ENCODE results near the gene BBX.

The BBX gene

GRCh38 chr3:107661447-107662123, 138.8 kb downstream of the BBX start:
- CTCF ChIA-PET: interaction anchor here (0.6 to 2.8 kb wide), 4 partner anchors 14 to 97 kb away, joined by 3 to 15 read pairs (median 5); no protein-coding TSS in a partner anchor
- DNase-seq (ENCODE audit: low spot score): no peak
- no peak for TF ChIP-seq CTCF (conservative IDR thresholded peaks at IDR 0.05; ENCODE audit: low read depth)
- POLR2A ChIA-PET (ENCODE audit: low non-redundant PET): no interaction called here
- H3K27ac ChIP-seq: no peak overlapping the region

GRCh38 chr3:107662124-107662507, 139.4 kb downstream of the BBX start:
- peak; percentile 13 for DNase-seq (ENCODE audit: low spot score)
- CTCF ChIA-PET: interaction anchor here (1.0 to 2.8 kb wide), 2 partner anchors 13 to 27 kb away, joined by 3 to 15 read pairs; no protein-coding TSS in a partner anchor
- TF ChIP-seq CTCF (conservative IDR thresholded peaks at IDR 0.05; ENCODE audit: low read depth): no peak
- no peak overlapping the region for H3K27ac ChIP-seq
- POLR2A ChIA-PET (ENCODE audit: low non-redundant PET): no interaction called here

- ChIA-PET POLR2A (ENCODE audit: low non-redundant PET) (no interaction called here), CTCF (interaction anchor here (1.0 to 2.8 kb wide), 2 partner anchors 13 to 27 kb away, joined by 3 to 15 read pairs; no protein-coding TSS in a partner anchor)
- no peak overlapping the region for H3K27ac ChIP-seq
- no peak for DNase-seq (ENCODE audit: low spot score)
- no peak for TF ChIP-seq CTCF (conservative IDR thresholded peaks at IDR 0.05; ENCODE audit: low read depth)
These were observed 139.8 kb downstream of the BBX start for GRCh38 chr3:107662586-107662985.

- CTCF ChIA-PET: no interaction called here
- POLR2A ChIA-PET (ENCODE audit: low non-redundant PET): no interaction called here
- no peak for DNase-seq (ENCODE audit: low spot score)
- no peak overlapping the region for H3K27ac ChIP-seq
- TF ChIP-seq CTCF (conservative IDR thresholded peaks at IDR 0.05; ENCODE audit: low read depth): no peak
These were observed 140.5 kb downstream of the BBX start for GRCh38 chr3:107663266-107663665.

- ChIA-PET POLR2A (ENCODE audit: low non-redundant PET) (no interaction called here), CTCF (interaction anchor here (0.5 to 1.2 kb wide), 3 partner anchors 76 to 96 kb away, joined by 3 to 4 read pairs (median 3); no protein-coding TSS in a partner anchor)
- TF ChIP-seq CTCF (conservative IDR thresholded peaks at IDR 0.05; ENCODE audit: low read depth): no peak
- DNase-seq (ENCODE audit: low spot score): no peak
- H3K27ac ChIP-seq: no peak overlapping the region
These were observed 141.9 kb downstream of the BBX start for GRCh38 chr3:107664614-107665013.

GRCh38 chr3:107665351-107665750, 142.6 kb downstream of the BBX start:
- no peak for TF ChIP-seq CTCF (conservative IDR thresholded peaks at IDR 0.05; ENCODE audit: low read depth)
- no peak overlapping the region for H3K27ac ChIP-seq
- no peak for DNase-seq (ENCODE audit: low spot score)
- ChIA-PET POLR2A (ENCODE audit: low non-redundant PET) (no interaction called here), CTCF (interaction anchor here (0.9 to 1.2 kb wide), 3 partner anchors 12 to 91 kb away, joined by 3 to 4 read pairs (median 3); no protein-coding TSS in a partner anchor)

All from RWPE1 (cell line).